ENCODE data around the gene ALG3.

Gene ALG3

DNA sequence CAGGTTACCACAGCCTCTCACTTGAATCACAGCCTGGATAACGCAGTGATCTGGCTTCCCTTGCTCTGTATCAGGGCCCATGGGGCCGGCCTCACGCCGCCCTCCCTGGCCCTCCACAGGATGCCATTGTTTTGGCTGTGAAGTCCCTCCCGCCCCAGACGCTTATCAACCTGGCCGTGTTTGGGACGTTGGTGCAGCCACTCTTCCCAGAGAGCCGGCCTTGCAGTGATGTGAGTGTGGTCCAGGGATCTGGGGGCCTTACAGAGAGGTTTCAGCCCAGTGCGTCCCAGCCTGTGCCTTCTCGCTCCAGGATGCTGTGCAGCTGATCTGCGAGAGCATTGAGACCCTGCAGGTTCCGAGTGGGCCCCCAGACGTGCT, 12.7 kb downstream of the ALG3 start:
- DNase-seq (ENCODE audit: low read depth in 1 of 2, low spot score in 1 of 2), result no peak

DNA sequence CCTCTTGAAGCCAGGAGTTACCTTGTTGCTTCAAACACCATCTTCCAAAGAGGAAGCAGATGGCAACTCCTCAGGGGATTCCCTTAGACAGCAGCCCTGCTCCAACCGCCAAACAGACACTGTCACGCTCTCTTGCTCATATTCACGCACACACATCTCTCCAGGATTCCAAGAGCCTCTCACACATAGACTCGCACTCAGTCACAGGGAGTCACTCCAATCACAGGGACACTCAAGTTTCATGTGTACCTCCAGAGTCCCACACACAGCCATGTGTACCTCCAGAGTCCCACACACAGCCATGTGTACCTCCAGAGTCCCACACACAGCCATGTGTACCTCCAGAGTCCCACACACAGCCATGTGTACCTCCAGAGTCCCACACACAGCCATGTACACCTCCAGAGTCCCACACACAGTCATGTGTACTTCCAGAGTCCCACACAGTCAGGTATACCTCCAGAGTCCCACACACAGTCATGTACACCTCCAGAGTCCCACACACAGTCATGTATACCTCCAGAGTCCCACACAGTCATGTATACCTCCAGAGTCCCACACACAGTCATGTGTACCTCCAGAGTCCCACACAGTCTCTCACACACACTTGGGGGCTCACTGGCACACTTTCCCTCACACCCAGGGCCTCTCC, 13.3 kb downstream of the ALG3 start:
- DNase-seq (ENCODE audit: low read depth in 1 of 2, low spot score in 1 of 2), result no peak

- no peak for DNase-seq (ENCODE audit: low read depth in 1 of 2, low spot score in 1 of 2)
Observed at GRCh38 chr3:184234671-184235380, 13.9 kb downstream of the ALG3 start.

DNA sequence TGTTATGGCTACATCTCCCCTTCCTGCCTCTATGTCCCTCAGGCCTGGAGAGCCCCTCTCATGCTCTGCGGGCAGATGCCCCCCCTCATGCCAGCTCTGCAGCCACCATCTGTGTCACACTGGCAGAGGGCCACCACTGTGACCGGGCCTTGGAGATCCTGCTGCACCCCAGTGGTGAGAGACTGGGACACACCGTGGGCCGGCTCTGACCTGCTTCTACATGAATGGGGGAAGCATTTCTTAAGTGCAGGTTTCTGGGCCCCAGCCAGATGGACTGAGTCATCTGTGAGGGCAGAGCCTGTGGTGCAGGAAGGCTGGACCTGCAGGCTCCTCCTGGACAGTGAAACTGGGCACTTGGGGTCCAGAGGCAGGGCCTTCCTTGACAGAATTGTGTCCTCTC, 14.5 kb downstream of the ALG3 start:
- no peak for DNase-seq (ENCODE audit: low read depth in 1 of 2, low spot score in 1 of 2)

DNA sequence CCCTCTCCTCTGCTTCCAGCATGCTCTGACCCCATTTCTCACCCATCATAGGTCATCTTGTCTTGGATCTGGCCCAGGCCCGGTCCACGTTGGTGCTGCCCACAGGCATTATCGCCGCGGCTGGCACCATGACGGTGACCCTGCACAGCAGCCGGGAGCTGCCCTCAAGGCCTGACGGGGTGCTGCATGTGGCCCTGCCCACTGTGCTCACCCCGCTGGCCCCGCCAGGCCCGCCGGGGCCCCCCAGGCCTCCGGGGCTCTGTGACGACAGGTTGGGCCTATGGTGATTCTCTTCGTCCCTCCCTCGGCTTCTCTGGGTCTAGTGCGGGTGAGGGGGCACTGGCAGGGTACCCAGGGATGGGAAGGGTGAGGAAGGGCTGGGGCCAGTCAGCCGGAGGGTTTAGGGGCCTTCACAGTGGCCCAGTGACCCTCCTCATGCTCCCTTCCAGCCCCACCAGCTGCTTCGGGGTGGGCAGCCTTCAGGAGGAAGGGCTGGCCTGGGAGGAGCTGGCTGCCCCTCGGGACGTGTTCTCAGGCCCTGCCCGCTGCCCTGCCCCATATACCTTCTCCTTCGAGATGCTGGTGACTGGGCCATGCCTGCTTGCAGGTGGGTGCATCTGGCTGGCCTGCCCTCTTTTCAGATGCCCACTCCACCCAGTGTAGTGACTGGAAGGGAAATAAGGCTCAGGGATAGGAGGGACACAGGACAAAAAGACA, 15.5 kb downstream of the ALG3 start:
- DNase-seq (ENCODE audit: low read depth in 1 of 2, low spot score in 1 of 2), result no peak

GRCh38 chr3:184231671-184232070, 17.1 kb downstream of the ALG3 start:
- no peak for DNase-seq (ENCODE audit: low read depth in 1 of 2, low spot score in 1 of 2)

DNA sequence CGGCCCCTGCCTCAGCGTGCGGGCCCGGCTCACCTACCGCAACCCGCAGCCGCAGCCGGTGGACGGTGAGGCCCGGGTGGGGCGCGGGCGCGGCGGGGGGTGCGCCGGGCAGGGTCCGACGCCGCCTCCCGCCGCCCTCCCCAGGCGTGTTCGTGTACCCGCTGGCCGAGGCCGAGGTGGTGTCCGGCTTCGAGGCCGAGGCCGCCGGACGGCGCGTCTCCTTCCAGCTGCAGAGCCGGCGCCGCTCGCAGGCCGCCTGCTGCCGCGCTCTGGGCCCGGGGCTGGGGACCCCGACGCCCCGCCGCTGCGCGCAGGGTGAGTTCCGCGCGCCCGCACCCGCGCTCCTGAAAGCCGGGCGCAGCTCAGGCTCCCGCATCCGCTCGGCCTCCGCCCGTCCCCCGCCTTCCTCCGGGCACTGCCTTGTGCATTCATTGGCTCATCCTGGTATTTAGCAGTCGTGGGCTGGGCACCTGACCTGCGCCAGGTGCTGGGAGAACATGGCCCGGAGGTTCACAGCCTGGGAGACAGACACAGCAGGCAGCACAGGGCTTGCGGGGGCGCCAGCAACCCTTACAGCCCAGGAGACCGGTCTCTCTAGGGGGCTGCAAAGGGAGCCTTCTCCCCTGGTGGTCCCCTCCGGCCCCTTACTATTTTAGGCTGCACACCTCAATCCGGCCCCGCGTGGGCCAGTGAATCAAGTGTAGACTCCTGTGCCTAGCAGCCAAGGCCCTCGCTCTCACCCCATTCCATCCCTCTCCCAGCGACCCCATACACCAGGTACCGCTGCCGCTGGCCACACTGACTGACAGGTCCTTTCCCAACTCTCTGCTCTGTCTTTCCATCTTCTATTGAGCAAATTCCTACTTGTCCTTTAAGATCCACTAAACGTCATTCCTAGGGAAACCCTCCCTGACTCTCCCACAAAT, 17.9 kb downstream of the ALG3 start:
- no peak for DNase-seq (ENCODE audit: low read depth in 1 of 2, low spot score in 1 of 2)

DNA sequence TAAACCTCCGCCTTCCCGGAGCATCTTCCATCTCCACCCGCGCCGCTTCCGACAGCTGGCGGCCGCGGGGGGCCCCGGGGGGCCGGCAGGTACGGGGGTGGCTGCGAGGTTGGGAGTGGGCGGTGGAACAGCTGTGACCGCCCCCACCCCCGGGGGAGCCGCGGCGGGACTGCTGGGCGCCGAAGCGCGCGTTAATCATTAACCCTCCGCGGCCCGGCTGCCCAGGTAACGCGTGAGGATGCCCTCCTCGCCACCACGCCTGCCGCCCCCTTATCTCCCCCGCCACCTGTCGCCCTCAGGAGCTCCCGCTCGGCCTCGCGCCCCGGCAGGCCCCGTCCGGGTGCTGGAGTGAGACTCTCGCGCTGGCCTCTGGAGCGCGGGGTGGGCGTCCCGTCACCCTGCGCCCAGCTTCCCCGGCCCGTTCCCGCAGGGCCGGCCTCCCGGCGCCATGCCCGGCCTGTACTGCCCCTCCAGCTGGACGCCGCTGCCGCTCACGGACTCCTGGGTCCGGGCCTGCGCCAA, 18.6 kb downstream of the ALG3 start:
- DNase-seq (ENCODE audit: low read depth in 1 of 2, low spot score in 1 of 2), result no peak

DNA sequence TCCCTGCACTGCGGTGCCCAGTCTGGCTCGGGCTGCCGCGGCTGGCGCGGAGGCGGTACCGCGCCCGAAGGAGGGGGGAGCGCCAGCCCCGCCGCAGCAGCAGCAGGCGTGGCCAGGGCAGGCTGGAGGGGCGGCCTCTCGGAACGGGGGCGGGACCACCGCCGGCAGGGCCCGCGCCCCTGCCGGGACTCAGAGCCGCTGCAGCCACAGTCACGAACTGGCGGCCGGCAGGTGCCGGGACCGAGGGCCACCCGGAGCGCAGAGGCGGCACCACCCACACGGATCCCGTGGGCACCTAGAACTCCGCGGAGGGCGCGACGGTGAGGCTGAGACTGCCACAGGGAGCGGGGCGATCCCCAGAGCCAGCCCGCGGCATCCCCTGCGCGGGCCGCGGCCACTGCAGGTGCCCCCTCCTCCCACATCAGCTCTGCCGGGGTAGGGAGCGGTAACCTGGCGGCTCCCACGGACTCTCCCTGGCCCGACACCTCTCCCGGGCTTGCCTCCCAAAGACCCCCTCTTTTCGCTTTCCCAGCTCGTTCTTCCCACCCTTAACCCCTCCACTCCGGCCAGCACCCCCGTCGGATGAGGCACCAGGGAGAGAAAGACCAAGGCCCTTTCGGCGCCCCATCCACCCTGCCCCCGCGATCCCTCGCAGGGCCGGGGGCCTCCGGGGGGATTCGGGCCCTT, 19.2 kb downstream of the ALG3 start, which contains the start of gene VWA5B2:
TSS of gene VWA5B2 (plus strand) at position 192 of the 687 bp plus-strand sequence. CDS start 944 bp downstream, outside the sequence.
- peak; percentile 45 to 54 for DNase-seq (ENCODE audit: low read depth in 1 of 2, low spot score in 1 of 2)

GRCh38 chr3:184228376-184229137, 20.2 kb downstream of the ALG3 start:
- no peak for DNase-seq (ENCODE audit: low read depth in 1 of 2, low spot score in 1 of 2)

DNA sequence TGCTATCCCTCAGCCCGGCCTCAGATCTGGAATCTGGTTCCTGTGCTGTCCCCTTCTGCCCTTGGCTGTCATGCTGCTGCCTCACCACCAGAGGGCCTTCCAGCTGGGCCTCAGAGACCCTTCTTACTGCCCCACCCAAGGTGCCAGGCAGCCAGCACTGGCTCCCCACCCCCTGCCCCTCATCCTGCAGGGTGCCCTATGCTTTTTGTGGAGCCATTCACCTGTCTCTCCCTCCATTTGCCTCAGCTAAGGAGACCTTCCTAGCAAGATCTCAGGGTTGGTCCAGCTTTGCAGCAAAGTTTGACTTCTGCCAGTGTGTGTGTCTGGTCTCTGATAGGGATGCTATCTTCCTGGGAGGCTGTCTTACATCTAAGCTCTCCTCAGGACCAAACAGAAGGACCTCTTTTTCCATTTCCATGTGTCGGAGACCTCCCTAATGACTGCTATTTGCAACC, 21.3 kb downstream of the ALG3 start:
- peak in 1 of 2 donors; percentile 27 for DNase-seq (ENCODE audit: low read depth in 1 of 2, low spot score in 1 of 2)

- no peak for DNase-seq (ENCODE audit: low read depth in 1 of 2, low spot score in 1 of 2)
Observed at GRCh38 chr3:184223946-184224345, 24.8 kb downstream of the ALG3 start.

DNA sequence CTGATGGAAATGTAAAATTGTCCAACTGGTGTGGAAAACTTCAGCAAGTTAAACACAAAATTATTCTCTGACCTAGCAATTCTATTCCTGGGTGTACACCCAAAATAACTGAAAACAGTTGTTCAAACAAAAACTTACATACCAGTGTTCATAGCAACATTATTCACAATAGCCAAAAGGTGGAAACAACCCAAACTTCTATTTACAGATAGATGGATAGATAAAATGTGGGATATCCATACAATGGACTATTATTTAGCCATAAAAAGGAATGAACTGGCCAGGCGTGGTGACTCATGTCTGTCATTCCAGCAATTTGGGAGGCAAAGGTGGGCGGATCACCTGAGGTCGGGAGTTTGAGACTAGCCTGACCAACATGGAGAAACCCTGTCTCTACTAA, 26.2 kb downstream of the ALG3 start:
- DNase-seq (ENCODE audit: low read depth in 1 of 2, low spot score in 1 of 2), result no peak

- DNase-seq (ENCODE audit: low read depth in 1 of 2, low spot score in 1 of 2), result no peak
Observed at GRCh38 chr3:184218814-184219213, 29.9 kb downstream of the ALG3 start.

GRCh38 chr3:184211718-184212117, 37.0 kb downstream of the ALG3 start:
- DNase-seq (ENCODE audit: low read depth in 1 of 2, low spot score in 1 of 2), result no peak

GRCh38 chr3:184211297-184211696, 37.5 kb downstream of the ALG3 start:
- DNase-seq (ENCODE audit: low read depth in 1 of 2, low spot score in 1 of 2), result no peak

DNA sequence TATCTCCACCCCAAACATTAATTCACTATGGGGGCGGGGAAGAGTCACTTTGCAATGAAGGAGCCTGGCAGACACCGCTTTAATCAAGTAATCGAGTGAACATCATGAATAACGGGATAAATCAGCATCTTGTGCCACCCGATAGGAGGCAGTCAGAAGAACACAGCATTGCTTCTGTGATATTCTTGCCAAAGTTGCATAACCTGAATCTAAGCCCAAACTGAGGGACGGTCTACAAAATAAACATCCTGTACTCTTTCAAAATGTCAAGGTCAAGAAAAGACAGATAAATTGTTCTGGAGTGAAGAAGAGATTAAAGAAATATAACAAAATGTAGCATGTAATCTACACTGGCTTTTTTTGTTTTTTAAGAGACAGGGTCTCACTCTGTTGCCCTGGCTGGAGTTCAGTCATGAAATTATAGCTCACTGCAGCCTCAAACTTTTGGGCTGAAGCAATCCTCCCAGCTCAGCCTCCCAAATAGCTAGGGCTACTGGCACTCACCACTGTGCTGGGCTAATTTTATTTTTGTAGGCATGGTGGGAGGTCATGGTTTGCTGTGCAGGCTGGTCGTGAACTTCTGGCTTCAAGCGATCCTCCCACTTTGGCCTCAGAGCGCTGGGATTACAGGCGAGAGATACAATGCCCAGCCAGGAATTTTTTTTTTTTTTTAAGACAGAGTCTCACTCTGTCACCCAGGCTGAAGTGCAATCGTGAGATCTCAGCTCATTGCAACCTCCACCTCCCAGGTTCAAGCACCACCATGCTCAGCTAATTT, 39.4 kb downstream of the ALG3 start:
- no peak for DNase-seq (ENCODE audit: low read depth in 1 of 2, low spot score in 1 of 2)

GRCh38 chr3:184203526-184203925, 45.2 kb downstream of the ALG3 start:
- no peak for DNase-seq (ENCODE audit: low read depth in 1 of 2, low spot score in 1 of 2)

DNA sequence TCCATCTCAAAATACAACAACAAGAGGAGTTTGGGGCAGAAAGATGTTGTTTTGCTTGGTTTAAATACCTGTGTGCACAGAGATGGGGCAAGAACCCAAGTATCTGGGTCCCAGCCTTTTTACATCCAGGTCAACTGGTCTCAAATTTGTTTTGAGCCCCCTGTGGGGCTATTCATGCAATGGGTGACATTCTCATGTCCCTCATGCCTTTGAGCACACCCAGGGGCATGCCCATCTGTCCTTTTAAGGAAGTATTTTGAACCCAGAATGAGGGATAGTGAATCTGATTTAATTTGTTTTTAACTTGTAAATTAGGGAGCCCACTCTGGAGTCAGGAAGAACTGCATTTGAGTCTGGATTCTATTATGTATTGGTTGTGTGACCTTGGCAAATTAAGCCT, 47.9 kb downstream of the ALG3 start:
- no peak for DNase-seq (ENCODE audit: low read depth in 1 of 2, low spot score in 1 of 2)
